Measurements from ENCODE around the gene GARRE1. TPM values are rescaled to one million over a fixed set of nuclear protein-coding genes. Genes with fewer than 3 reads are reported as not detected.

Gene GARRE1
- total and polyA plus RNA-seq, 2 experiments from 2014 or later, result 7.9 to 28.6 TPM

DNA sequence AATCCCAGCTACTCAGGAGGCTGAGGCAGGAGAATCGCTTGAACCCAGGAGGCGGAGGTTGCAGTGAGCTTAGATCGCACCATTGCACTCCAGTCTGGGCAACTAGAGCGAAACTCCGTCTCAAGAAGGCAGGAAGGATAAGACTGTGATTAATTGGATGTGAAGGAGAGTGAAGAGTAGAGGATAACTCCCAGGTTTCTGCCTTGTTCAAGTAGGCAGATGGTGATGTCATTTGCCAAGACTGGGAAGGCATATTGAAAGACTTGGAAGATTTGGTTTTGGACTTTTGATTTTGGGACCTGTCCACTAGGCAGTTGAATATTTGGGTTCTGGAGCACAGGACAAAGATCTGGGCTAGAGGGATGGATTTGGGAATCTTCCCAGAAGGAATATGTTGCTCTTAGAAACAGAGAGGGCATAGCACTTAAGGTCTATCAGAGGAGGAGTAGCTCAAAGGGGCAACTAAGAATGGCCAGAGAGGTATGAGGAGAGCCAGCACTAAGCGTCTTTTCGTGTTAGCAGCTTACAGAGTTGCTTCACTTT lies 20.0 kb downstream of the GARRE1 start:
- TF ChIP-seq, protein P1, sequence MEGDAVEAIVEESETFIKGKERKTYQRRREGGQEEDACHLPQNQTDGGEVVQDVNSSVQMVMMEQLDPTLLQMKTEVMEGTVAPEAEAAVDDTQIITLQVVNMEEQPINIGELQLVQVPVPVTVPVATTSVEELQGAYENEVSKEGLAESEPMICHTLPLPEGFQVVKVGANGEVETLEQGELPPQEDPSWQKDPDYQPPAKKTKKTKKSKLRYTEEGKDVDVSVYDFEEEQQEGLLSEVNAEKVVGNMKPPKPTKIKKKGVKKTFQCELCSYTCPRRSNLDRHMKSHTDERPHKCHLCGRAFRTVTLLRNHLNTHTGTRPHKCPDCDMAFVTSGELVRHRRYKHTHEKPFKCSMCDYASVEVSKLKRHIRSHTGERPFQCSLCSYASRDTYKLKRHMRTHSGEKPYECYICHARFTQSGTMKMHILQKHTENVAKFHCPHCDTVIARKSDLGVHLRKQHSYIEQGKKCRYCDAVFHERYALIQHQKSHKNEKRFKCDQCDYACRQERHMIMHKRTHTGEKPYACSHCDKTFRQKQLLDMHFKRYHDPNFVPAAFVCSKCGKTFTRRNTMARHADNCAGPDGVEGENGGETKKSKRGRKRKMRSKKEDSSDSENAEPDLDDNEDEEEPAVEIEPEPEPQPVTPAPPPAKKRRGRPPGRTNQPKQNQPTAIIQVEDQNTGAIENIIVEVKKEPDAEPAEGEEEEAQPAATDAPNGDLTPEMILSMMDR (IDR thresholded peaks at IDR 0.05; ENCODE audit: low read depth, low read length), result peak; percentile 9
- Histone ChIP-seq H3K27me3 (no peaks in the 10 kb centered on the region), H3K36me3 (no peaks in the 10 kb centered on the region), H3K4me3 (no peak overlapping the region), H3K4me1 (ENCODE audit: low read depth) (peaks cover 15% of the 10 kb centered on the region), H3K27ac (no peak overlapping the region), H3K9me3 (ENCODE audit: low read depth) (no peaks in the 10 kb centered on the region)
- DNase-seq (ENCODE audit: low read depth in 1 of 2, low spot score in 1 of 2), result peak in 1 of 2 donors; percentile 51

DNA sequence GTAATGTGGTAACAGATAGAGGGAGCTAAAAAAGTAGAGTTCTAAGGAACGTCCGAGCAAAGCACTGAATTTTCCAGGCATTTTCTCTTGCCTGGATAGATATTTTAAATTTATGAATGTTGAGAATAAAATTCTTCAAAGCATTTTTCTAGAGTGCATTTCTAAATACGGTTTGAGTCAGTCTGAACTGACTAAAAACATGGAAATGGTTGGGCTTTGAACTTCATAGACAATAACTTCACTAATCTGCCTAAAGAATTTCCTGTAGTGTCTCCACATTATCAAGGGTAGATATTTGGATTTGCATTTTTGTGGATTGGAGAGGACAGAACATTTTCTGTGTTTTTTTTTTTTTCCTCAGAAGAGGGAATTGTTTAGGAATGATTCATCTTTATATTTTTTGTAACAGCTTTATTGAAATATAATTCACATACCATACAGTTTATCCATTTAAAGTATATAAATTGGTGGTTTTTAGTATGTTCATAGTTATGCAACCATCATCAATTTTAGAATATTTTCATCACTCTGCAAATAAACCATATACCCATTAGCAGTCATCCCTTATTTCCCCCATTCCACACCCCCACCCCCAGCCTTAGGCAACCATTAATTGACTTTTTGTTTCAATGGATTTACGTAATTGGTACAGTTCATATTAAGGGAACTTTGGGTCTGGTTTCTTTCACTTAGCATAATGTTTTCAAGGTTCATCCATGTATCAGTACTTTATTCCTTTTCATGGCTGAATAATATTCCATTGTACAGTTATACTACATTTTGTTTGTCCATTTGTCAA lies 20.7 kb downstream of the GARRE1 start:
- TF ChIP-seq, protein P1 (IDR thresholded peaks at IDR 0.05; ENCODE audit: low read depth, low read length), result no peak
- H3K4me3 ChIP-seq, result no peak overlapping the region
- H3K4me1 ChIP-seq (ENCODE audit: low read depth), result peaks cover 8% of the 10 kb centered on the region
- H3K36me3 ChIP-seq, result no peaks in the 10 kb centered on the region
- no peaks in the 10 kb centered on the region for H3K9me3 ChIP-seq (ENCODE audit: low read depth)
- no peak overlapping the region for H3K27ac ChIP-seq
- H3K27me3 ChIP-seq, result no peaks in the 10 kb centered on the region
- peak in 1 of 2 donors; percentile 93 for DNase-seq (ENCODE audit: low read depth in 1 of 2, low spot score in 1 of 2)

DNA sequence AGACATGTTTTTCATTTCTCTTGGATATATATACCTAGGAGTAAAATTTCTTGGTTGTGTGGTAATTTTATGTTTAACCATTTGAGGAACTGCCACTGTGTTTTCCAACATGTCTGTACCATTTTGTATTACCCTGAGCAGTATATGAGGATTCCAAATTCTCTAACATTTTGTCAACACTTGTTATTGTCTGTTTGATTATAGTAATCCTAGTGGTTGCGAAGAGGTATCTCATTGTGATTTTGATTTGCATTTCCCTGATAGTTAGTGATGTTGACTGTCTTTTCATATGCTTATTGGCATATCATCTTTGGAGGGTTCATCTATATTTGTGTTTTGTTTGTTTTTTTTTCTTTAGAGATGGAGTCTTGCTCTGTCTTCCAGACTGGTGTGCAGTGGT lies 21.4 kb downstream of the GARRE1 start:
- peaks cover 2% of the 10 kb centered on the region for H3K4me1 ChIP-seq (ENCODE audit: low read depth)
- DNase-seq (ENCODE audit: low read depth in 1 of 2, low spot score in 1 of 2), result no peak

DNA sequence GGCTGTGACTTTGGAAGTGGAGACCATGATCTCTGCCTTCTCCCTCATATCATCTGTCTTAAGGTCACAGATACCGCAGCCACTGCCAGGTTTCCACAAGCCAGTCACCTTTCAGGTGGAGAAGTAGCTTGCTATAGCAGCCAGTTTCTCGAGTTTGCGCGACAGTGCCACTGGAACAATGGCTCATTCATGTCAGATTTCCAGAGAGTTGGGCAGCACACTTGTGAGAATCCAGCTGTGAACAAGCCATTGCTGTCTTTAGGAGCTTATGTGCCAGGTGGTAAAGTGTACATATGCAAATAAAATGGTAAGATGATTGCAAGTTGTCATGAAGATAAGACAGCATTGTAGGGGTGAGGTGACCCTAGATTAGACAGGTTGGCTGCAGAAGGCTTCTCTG lies 22.3 kb downstream of the GARRE1 start:
- H3K4me3 ChIP-seq, result no peak overlapping the region
- no peak for DNase-seq (ENCODE audit: low read depth in 1 of 2, low spot score in 1 of 2)
- H3K27me3 ChIP-seq, result no peaks in the 10 kb centered on the region
- H3K9me3 ChIP-seq (ENCODE audit: low read depth), result no peaks in the 10 kb centered on the region
- peak overlapping the region; percentile 34 for H3K27ac ChIP-seq
- no peaks in the 10 kb centered on the region for H3K4me1 ChIP-seq (ENCODE audit: low read depth)
- no peaks in the 10 kb centered on the region for H3K36me3 ChIP-seq
- TF ChIP-seq, protein P1 (IDR thresholded peaks at IDR 0.05; ENCODE audit: low read depth, low read length), result no peak

More for the DNA sequence above, 21.4 kb downstream of the GARRE1 start:
- TF ChIP-seq, protein P1 (IDR thresholded peaks at IDR 0.05; ENCODE audit: low read depth, low read length), result no peak
- no peaks in the 10 kb centered on the region for H3K36me3 ChIP-seq
- H3K27ac ChIP-seq, result no peak overlapping the region
- no peak overlapping the region for H3K4me3 ChIP-seq
- H3K27me3 ChIP-seq, result no peaks in the 10 kb centered on the region
- no peaks in the 10 kb centered on the region for H3K9me3 ChIP-seq (ENCODE audit: low read depth)

DNA sequence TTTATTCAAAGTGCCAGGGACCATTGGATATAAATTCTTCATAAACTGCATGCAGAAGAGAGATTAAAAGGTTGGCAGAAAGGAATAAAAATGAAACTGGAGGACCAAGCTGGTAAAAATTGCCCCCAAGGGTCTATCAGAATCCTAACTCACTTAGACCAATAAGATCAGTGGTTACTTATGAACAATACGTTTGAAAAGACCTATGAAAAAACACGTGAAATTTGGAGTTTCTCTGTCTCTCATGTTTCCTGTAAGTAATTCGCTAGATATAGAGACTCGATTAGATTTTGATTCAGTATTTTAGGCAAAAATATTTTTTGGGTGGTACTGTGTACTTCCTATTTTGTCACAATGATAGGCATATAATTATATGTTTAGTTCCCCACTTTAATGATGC lies 22.9 kb downstream of the GARRE1 start:
- Histone ChIP-seq H3K27me3 (no peaks in the 10 kb centered on the region), H3K4me3 (no peak overlapping the region), H3K4me1 (ENCODE audit: low read depth) (no peaks in the 10 kb centered on the region), H3K36me3 (no peaks in the 10 kb centered on the region), H3K9me3 (ENCODE audit: low read depth) (no peaks in the 10 kb centered on the region), H3K27ac (peak overlapping the region; percentile 34)
- DNase-seq (ENCODE audit: low read depth in 1 of 2, low spot score in 1 of 2), result no peak
- TF ChIP-seq, protein P1 (IDR thresholded peaks at IDR 0.05; ENCODE audit: low read depth, low read length), result no peak
